ENCODE measurements around the gene FBXO41.

Gene FBXO41

DNA sequence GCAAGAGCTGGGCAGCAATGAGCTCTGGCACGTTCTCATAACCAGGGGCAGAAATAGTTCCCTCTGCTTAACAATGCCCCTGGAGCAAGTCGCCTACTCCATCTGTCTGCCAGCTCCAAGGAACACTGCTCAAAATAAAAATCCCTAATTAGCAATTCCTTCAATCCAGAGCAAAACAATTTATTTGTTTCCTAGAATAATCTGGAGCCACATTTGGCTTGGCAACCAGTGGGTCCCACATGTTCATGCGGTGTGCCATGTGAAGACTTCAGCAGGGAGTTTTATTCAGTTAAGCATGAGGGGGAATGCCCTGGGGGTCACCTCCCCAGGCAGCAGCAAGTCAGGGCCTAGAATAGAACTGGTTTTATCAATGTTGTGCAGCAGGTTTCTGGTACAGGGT, 16.6 kb upstream of the FBXO41 start:
- no peak for ATAC-seq

DNA sequence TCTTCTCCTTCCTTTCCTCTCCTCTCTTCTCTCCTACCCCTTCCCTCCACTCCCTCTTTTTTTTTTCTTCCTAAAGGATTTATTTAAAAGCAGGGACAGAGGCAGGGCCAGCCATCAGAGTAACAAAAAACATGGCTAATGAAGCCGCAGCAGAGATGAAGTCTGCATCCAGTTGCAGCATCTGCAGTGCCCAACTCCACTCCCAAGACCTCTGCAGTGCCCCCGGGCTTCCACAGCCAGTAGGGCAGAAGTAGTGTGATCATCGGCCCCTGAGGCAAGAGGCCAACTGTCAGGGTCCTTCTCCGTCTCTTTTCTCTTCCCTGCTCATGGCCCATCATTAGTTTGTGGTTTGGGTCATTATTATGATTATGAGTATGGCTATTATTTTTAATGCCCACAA, 13.3 kb upstream of the FBXO41 start:
- TF ChIP-seq SNAI2 (CRISPR knock-in tag; IDR thresholded peaks at IDR 0.05) (no peak), ESRRG (CRISPR knock-in tag; IDR thresholded peaks at IDR 0.05) (no peak)
- TF ChIP-seq, protein P1, sequence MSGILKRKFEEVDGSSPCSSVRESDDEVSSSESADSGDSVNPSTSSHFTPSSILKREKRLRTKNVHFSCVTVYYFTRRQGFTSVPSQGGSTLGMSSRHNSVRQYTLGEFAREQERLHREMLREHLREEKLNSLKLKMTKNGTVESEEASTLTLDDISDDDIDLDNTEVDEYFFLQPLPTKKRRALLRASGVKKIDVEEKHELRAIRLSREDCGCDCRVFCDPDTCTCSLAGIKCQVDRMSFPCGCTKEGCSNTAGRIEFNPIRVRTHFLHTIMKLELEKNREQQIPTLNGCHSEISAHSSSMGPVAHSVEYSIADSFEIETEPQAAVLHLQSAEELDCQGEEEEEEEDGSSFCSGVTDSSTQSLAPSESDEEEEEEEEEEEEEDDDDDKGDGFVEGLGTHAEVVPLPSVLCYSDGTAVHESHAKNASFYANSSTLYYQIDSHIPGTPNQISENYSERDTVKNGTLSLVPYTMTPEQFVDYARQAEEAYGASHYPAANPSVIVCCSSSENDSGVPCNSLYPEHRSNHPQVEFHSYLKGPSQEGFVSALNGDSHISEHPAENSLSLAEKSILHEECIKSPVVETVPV (CRISPR knock-in tag; IDR thresholded peaks at IDR 0.05): no peak
- no peak for ATAC-seq

More for the DNA sequence above, 16.6 kb upstream of the FBXO41 start:
- TF ChIP-seq, protein P2, sequence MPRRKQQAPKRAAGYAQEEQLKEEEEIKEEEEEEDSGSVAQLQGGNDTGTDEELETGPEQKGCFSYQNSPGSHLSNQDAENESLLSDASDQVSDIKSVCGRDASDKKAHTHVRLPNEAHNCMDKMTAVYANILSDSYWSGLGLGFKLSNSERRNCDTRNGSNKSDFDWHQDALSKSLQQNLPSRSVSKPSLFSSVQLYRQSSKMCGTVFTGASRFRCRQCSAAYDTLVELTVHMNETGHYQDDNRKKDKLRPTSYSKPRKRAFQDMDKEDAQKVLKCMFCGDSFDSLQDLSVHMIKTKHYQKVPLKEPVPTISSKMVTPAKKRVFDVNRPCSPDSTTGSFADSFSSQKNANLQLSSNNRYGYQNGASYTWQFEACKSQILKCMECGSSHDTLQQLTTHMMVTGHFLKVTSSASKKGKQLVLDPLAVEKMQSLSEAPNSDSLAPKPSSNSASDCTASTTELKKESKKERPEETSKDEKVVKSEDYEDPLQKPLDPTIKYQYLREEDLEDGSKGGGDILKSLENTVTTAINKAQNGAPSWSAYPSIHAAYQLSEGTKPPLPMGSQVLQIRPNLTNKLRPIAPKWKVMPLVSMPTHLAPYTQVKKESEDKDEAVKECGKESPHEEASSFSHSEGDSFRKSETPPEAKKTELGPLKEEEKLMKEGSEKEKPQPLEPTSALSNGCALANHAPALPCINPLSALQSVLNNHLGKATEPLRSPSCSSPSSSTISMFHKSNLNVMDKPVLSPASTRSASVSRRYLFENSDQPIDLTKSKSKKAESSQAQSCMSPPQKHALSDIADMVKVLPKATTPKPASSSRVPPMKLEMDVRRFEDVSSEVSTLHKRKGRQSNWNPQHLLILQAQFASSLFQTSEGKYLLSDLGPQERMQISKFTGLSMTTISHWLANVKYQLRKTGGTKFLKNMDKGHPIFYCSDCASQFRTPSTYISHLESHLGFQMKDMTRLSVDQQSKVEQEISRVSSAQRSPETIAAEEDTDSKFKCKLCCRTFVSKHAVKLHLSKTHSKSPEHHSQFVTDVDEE (CRISPR knock-in tag; IDR thresholded peaks at IDR 0.05): no peak
- TF ChIP-seq, protein P3, sequence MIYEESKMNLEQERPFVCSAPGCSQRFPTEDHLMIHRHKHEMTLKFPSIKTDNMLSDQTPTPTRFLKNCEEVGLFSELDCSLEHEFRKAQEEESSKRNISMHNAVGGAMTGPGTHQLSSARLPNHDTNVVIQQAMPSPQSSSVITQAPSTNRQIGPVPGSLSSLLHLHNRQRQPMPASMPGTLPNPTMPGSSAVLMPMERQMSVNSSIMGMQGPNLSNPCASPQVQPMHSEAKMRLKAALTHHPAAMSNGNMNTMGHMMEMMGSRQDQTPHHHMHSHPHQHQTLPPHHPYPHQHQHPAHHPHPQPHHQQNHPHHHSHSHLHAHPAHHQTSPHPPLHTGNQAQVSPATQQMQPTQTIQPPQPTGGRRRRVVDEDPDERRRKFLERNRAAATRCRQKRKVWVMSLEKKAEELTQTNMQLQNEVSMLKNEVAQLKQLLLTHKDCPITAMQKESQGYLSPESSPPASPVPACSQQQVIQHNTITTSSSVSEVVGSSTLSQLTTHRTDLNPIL (CRISPR knock-in tag; IDR thresholded peaks at IDR 0.05; ENCODE audit: low read depth): no peak
- no peak for TF ChIP-seq ARNTL (CRISPR knock-in tag; IDR thresholded peaks at IDR 0.05; ENCODE audit: borderline replicate concordance, low read depth)
- no peak for TF ChIP-seq ZNF70 (CRISPR knock-in tag; IDR thresholded peaks at IDR 0.05)
- TF ChIP-seq PPARA (CRISPR knock-in tag; IDR thresholded peaks at IDR 0.05; ENCODE audit: borderline replicate concordance): no peak
- TF ChIP-seq ZFP30 (CRISPR knock-in tag; IDR thresholded peaks at IDR 0.05): no peak
- TF ChIP-seq GLIS3 (CRISPR knock-in tag; IDR thresholded peaks at IDR 0.05): no peak
- no peak for TF ChIP-seq TOX (CRISPR knock-in tag; IDR thresholded peaks at IDR 0.05; ENCODE audit: borderline replicate concordance)
- no peak for TF ChIP-seq ISL1 (CRISPR knock-in tag; IDR thresholded peaks at IDR 0.05)
- TF ChIP-seq, protein P1 (CRISPR knock-in tag; IDR thresholded peaks at IDR 0.05): no peak

DNA sequence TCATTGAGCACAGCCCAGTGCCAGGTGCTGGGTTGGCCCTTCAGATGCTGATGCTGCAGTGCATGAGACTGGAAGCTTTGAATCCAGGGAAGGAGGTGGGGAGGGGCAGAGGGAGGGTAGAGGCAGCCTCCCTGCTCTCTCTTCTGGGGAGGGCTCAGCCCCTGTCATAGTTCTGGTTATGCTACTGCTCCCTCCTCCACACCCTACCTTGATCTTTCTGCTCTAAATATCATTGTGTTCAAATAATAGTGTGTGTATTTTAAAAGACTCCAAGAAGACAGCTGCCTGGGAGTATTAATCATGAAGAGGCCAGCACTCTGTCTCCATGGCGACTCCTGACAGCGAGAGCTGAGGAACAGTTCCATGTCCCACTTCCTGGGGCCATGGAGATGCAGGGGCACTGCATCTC, 12.9 kb upstream of the FBXO41 start:
- ATAC-seq: no peak
- TF ChIP-seq ESRRG (CRISPR knock-in tag; IDR thresholded peaks at IDR 0.05): no peak
- TF ChIP-seq ISL1 (CRISPR knock-in tag; IDR thresholded peaks at IDR 0.05): no peak
- no peak for TF ChIP-seq CSDC2 (CRISPR knock-in tag; IDR thresholded peaks at IDR 0.05)
- TF ChIP-seq TCF4 (CRISPR knock-in tag; IDR thresholded peaks at IDR 0.05; ENCODE audit: borderline replicate concordance): no peak
- no peak for TF ChIP-seq GLIS3 (CRISPR knock-in tag; IDR thresholded peaks at IDR 0.05)
- TF ChIP-seq, protein P4, sequence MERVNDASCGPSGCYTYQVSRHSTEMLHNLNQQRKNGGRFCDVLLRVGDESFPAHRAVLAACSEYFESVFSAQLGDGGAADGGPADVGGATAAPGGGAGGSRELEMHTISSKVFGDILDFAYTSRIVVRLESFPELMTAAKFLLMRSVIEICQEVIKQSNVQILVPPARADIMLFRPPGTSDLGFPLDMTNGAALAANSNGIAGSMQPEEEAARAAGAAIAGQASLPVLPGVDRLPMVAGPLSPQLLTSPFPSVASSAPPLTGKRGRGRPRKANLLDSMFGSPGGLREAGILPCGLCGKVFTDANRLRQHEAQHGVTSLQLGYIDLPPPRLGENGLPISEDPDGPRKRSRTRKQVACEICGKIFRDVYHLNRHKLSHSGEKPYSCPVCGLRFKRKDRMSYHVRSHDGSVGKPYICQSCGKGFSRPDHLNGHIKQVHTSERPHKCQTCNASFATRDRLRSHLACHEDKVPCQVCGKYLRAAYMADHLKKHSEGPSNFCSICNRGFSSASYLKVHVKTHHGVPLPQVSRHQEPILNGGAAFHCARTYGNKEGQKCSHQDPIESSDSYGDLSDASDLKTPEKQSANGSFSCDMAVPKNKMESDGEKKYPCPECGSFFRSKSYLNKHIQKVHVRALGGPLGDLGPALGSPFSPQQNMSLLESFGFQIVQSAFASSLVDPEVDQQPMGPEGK (CRISPR knock-in tag; IDR thresholded peaks at IDR 0.05; ENCODE audit: borderline replicate concordance): no peak
- TF ChIP-seq, protein P1 (CRISPR knock-in tag; IDR thresholded peaks at IDR 0.05): no peak
- no peak for TF ChIP-seq OSR1 (CRISPR knock-in tag; IDR thresholded peaks at IDR 0.05)
- no peak for TF ChIP-seq ZNF8 (CRISPR knock-in tag; IDR thresholded peaks at IDR 0.05)
- no peak for TF ChIP-seq ZNF565 (CRISPR knock-in tag; conservative IDR thresholded peaks at IDR 0.05; ENCODE audit: low read depth)
- TF ChIP-seq, protein P5, sequence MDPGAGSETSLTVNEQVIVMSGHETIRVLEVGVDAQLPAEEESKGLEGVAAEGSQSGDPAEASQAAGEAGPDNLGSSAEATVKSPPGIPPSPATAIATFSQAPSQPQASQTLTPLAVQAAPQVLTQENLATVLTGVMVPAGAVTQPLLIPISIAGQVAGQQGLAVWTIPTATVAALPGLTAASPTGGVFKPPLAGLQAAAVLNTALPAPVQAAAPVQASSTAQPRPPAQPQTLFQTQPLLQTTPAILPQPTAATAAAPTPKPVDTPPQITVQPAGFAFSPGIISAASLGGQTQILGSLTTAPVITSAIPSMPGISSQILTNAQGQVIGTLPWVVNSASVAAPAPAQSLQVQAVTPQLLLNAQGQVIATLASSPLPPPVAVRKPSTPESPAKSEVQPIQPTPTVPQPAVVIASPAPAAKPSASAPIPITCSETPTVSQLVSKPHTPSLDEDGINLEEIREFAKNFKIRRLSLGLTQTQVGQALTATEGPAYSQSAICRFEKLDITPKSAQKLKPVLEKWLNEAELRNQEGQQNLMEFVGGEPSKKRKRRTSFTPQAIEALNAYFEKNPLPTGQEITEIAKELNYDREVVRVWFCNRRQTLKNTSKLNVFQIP (CRISPR knock-in tag; IDR thresholded peaks at IDR 0.05; ENCODE audit: borderline replicate concordance, low read depth): no peak
- no peak for TF ChIP-seq PPARA (CRISPR knock-in tag; IDR thresholded peaks at IDR 0.05; ENCODE audit: borderline replicate concordance)
- TF ChIP-seq ZFP30 (CRISPR knock-in tag; IDR thresholded peaks at IDR 0.05): no peak
- no peak for TF ChIP-seq ZFP3 (CRISPR knock-in tag; IDR thresholded peaks at IDR 0.05)
